ENCODE data around the gene TTC36.

GRCh38 chr11:118572981-118573550, 45.8 kb downstream of the TTC36 start:
- no peak for TF ChIP-seq CTCF (IDR thresholded peaks at IDR 0.05 in 4 of 5, conservative IDR thresholded peaks at IDR 0.05 in 1 of 5)
- TF ChIP-seq POLR2A (IDR thresholded peaks at IDR 0.05) = no peak

Data from gastrocnemius medialis (tissue), 4 donors.